GM18858 (cell line): ENCODE data around the gene GPR62.

Source experiments
- ATAC-seq: cut with Tn5 transposase; IDR thresholded peaks from one replicate; pipeline ENCODE4 v1.9.1; 2021; ENCODE audit not compliant: unreplicated experiment

Gene GPR62

GRCh38 chr3:51937611-51938450 lies 17.4 kb upstream of the GPR62 start:
- no peak for ATAC-seq

GRCh38 chr3:51938780-51939425 lies 16.3 kb upstream of the GPR62 start:
- ATAC-seq, result no peak

- no peak for ATAC-seq
These were observed 14.3 kb upstream of the GPR62 start for GRCh38 chr3:51940648-51941462.

DNA sequence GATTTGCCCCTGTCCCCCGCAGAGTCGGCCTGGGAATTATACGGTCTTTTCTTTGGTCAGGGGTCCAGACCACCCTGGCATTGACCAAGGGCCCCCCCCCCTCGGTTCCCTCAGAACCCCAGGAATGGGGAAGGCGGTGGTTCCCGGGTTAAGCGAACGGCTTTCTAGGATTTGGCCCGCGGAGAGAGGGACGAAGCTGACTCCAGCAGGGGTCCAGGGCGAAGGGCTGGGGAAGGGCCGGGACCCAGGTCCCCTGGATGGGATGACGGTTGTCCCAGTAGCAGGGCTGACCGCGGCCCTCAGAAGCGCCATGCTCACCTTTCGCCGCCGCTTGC lies 13.8 kb upstream of the GPR62 start:
- ATAC-seq, result no peak

DNA sequence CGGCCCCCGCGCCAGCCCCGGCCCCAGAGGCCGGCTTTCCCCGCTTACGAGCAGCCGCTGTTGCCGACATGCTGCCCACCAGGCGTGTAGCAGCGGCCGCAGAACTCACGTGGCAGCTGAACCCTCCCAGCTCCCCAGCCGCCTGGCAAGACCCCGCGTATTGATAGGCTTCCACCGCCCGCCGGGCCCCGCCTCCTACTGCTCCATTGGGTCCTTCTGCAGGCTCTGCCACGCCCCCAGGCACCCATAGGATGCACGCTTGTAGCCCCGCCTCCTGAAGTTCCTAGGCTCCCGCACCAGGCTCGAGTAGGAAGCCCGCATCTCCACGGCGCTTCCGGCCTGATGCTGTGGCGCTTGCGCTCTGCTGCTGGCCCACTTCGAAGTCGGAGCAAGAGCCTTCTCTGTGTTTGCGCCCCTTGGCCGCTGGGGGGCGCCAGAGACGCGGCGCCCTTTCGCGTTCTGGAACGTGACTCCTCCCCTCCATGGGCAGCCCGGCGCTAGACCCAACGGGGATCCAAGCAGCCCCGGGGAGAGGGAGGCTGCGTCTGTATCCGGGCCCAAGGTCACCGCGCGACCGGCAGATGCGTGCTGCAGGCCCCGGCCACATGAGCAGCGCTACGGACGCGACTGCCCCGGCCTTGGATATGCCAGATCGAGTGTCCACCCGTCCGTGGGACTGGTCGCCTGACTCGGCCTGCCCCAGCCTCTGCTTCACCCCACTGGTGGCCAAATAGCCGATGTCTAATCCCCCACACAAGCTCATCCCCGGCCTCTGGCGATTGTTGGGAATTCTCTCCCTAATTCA lies 13.2 kb upstream of the GPR62 start, which contains the start of the genes PARP3 and RRP9:
Gene PARP3, plus strand, starts transcription at position 566 of the 805 bp plus-strand sequence. CDS start 993 bp downstream, outside the sequence.
Gene RRP9, minus strand, starts transcription at position 107 of the 805 bp plus-strand sequence. Its CDS starts 37 bp downstream, at position 70.
- peak; percentile 89 for ATAC-seq

DNA sequence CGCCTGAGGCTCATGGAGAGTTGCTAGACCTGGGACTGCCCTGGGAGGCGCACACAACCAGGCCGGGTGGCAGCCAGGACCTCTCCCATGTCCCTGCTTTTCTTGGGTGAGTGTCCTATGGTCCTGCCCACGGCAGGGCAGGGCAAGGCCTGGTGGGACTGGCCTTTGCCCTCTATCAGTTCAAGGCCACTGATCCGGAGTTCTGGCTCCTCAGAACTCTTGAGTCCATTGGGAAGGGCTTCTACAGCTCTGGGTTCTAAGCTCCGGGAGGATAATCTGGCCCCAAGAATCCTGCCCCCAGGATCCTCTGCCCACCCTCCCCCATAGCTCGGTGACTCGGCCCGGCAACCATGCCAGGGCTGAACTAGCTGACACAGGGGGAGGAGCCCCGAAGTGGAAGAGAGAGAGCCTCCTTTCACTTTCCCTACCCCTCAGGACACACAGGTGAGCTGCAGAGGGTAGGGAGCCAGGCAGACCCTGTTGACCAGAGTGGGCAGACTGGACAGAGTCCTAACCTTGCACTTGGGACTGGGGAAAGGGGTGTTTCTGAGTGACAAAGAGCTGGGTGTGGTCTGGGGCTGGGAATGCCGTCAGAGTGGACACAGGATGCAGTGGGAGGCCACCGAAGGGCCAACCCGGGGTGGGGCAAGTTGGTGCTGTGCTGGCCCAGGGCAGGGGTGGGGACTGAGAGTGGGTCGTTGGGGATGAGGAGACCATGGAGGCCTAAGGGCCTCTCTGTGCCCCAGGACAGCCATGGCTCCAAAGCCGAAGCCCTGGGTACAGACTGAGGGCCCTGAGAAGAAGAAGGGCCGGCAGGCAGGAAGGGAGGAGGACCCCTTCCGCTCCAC lies 12.4 kb upstream of the GPR62 start:
- ATAC-seq, result peak; percentile 26

- ATAC-seq, result no peak
These were observed 11.5 kb upstream of the GPR62 start for GRCh38 chr3:51943451-51944391.

DNA sequence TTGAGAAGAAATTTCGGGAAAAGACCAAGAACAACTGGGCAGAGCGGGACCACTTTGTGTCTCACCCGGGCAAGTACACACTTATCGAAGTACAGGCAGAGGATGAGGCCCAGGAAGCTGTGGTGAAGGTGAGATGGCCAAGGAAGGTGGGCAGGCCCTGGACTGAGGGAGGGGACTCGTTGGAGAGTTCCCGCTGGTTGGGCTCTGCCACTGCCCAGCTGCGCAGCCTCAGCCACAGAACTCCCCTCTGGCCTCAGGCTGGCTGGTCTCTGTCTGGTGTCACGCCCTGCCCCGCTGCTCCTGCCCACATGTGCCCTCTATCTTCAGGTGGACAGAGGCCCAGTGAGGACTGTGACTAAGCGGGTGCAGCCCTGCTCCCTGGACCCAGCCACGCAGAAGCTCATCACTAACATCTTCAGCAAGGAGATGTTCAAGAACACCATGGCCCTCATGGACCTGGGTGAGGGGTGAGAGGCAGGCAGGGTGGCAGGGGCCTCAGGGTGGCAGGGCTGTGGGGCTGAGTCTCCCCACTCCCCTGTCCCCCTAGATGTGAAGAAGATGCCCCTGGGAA lies 10.6 kb upstream of the GPR62 start:
- ATAC-seq, result no peak

GRCh38 chr3:51945031-51945840 lies 9.9 kb upstream of the GPR62 start:
- no peak for ATAC-seq

DNA sequence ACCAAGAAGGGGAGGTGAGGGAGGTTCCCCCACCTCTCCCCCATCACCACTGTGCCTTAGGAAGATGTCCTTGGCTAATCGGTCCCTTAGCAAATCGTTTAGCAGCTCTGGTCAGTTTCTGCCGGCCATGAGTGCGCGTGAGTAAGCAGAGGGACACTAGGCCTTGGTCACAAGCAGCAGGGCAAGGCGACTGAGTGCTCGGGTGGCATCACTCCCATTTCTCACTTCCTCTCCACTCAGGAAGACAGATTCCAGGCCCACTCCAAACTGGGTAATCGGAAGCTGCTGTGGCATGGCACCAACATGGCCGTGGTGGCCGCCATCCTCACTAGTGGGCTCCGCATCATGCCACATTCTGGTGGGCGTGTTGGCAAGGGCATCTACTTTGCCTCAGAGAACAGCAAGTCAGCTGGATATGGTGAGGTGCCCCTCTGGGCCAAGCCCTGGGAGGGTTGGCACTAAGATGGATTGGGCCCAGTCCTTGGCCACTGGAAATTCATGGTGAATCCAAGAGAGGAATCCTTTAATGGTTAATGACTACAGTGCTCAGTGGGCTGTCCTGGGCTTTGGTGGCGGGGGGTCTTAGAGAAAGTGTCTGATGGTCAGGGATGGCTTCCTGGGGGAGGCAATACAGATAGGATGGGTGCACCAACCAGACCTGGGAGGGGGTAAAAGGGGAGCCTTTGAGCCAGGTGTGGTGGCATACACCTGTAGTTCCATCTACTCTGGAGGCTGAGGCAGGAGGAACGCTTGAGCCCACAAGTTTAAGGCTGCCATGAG lies 9.1 kb upstream of the GPR62 start:
- ATAC-seq, result no peak

- ATAC-seq, result no peak
These were observed 8.4 kb upstream of the GPR62 start for GRCh38 chr3:51946796-51947195.

GRCh38 chr3:51947215-51947900 lies 7.8 kb upstream of the GPR62 start:
- no peak for ATAC-seq

GRCh38 chr3:51948016-51948580 lies 7.1 kb upstream of the GPR62 start:
- ATAC-seq, result no peak

DNA sequence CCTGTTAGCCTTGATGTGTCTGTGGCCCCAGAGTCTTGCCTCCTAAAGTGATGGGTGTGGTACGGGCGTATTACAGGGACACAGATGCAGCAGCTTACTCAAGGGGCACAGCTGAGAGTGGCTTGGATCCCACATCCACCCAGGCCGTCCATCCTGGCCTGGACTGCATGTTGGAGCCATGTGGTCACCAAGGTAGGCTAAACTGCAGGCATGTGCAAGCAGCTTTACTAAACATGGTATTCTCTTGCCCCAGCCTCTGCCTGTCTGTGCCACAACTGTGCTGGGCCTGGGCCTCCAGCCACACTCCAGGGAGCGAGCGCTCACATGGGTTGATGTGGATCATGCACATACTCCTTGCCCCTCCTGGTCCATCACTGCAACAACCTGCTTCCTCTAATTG lies 6.1 kb upstream of the GPR62 start:
- no peak for ATAC-seq

GRCh38 chr3:51950899-51951298 lies 4.3 kb upstream of the GPR62 start:
- ATAC-seq, result no peak

GRCh38 chr3:51953445-51953844 lies 1.7 kb upstream of the GPR62 start:
- no peak for ATAC-seq
